BLaER1 treated with 17β-estradiol and CSF1 and Interleukin-3, amounts not matched to agents 10 nM and 100 nM (cell line): Measurements from ENCODE around the gene TUFT1.
"Not testable (repeated sequence)": the region's sequence is repeated elsewhere in the genome, so short reads cannot be mapped to it uniquely, and the experiment has no call there.

Experiments
- H3K27ac ChIP-seq, 11 experiments: shearing (Covaris generic); formaldehyde crosslinking; 2 replicates each; pipeline ENCODE4 v1.8.1; 2022
- H3K27me3 ChIP-seq, 11 experiments: shearing (Covaris generic); formaldehyde crosslinking; 2 replicates each; pipeline ENCODE4 v1.8.1; 2022
- H3K36me3 ChIP-seq, 11 experiments: shearing (Covaris generic); formaldehyde crosslinking; 2 replicates each; pipeline ENCODE4 v1.8.1; 2022
- H3K4me1 ChIP-seq, 10 experiments: shearing (Covaris generic); formaldehyde crosslinking; 2 replicates each; pipeline ENCODE4 v1.8.1; 2022
- H3K4me2 ChIP-seq, 11 experiments: shearing (Covaris generic); formaldehyde crosslinking; 2 replicates each; pipeline ENCODE4 v1.8.1; 2022
- H3K4me3 ChIP-seq, 10 experiments: shearing (Covaris generic); formaldehyde crosslinking; 2 replicates each; pipeline ENCODE4 v1.8.1; 2022
- H3K9ac ChIP-seq, 11 experiments: shearing (Covaris generic); formaldehyde crosslinking; 2 replicates each; pipeline ENCODE4 v1.8.1; 2022
- H3K9me3 ChIP-seq, 11 experiments: shearing (Covaris generic); formaldehyde crosslinking; replicated peaks in 1 of 11; 2 replicates each; pipeline ENCODE4 v1.8.1; 2022
- H4K20me1 ChIP-seq, 11 experiments: shearing (Covaris generic); formaldehyde crosslinking; 2 replicates each; pipeline ENCODE4 v1.8.1; 2022
- Cebpa-rat ChIP-seq, 11 experiments: shearing (Covaris generic); IDR thresholded peaks; 2 replicates each; pipeline ENCODE4 v1.8.1; 2022

TUFT1 gene

DNA sequence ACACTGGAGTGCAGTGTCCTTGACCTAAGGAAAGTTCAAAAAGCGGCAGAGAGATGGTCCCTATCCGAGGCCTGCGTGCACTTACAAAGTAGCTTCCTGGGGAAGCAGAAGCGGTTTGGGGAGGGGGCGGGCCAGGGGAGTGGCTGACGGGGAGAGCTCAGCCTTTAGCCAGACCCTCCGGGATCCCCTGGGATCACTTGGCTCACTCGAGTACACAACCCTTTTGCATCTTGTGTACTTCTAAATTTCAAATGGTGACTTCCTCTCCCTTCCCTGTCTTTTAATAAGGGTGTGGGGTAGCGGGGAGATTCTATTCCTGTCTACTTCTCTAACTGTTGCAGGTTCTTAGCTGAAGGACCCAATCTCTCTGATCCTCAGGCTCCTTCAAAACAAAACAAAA is 53.6 kb downstream of the TUFT1 start:
- Histone ChIP-seq H3K4me2 (peak overlapping the region; percentile 65 to 87 (median 79)), H3K9me3 (peaks cover 6 to 15% (median 9%) of the 10 kb centered on the region in 11 experiments; a peak in 17 of 22 replicates), H3K36me3 (no peaks in the 10 kb centered on the region), H3K4me1 (peaks cover 12 to 29% (median 22%) of the 10 kb centered on the region in 10 experiments), H3K27ac (peak overlapping the region in 9 of 11 experiments; percentile 3 to 61 (median 47); a peak in 16 of 22 replicates), H3K4me3 (peak overlapping the region; percentile 8 to 62 (median 46); a peak in 17 of 20 replicates), H3K9ac (peak overlapping the region in 10 of 11 experiments; percentile 17 to 63 (median 48); a peak in 17 of 22 replicates), H4K20me1 (no peaks in the 10 kb centered on the region), H3K27me3 (no peaks in the 10 kb centered on the region)
- no peak for TF ChIP-seq Cebpa-rat (IDR thresholded peaks at IDR 0.05)

DNA sequence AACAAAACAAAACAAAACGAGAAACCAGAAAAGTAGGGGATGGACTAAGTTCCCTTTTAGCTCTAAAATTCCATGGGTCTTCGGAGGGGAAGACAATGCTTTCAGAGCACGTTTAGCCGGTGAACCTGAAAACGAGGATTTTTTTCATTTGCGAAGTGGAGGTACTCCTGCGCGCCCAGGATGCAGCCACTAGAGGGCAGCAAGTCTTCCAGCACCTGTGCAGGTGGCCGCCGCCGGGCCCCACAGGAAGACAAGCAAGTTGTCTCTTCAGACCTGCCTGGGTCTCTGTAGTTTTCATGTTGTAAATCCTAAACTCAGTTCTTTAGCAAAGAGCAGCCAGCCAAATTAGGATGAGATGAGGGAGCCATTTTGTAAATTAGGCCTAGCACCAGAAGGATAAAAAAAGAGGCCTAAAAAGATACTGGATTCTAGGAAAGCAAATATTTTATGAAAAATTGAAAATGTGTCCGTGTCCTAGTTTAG is 54.1 kb downstream of the TUFT1 start:
- H4K20me1 ChIP-seq, result no peaks in the 10 kb centered on the region
- no peaks in the 10 kb centered on the region for H3K27me3 ChIP-seq
- peaks cover 12 to 29% (median 22%) of the 10 kb centered on the region in 10 experiments for H3K4me1 ChIP-seq
- H3K4me2 ChIP-seq, result peak overlapping the region; percentile 65 to 87 (median 79)
- TF ChIP-seq Cebpa-rat (IDR thresholded peaks at IDR 0.05), result no peak
- peak overlapping the region; percentile 8 to 62 (median 46); a peak in 17 of 20 replicates for H3K4me3 ChIP-seq
- H3K9me3 ChIP-seq, result peaks cover 6 to 15% (median 9%) of the 10 kb centered on the region in 11 experiments; a peak in 17 of 22 replicates
- peak overlapping the region in 9 of 11 experiments; percentile 17 to 63 (median 51); a peak in 17 of 22 replicates for H3K9ac ChIP-seq
- peak overlapping the region in 8 of 11 experiments; percentile 3 to 61 (median 50); a peak in 14 of 22 replicates for H3K27ac ChIP-seq
- no peaks in the 10 kb centered on the region for H3K36me3 ChIP-seq

DNA sequence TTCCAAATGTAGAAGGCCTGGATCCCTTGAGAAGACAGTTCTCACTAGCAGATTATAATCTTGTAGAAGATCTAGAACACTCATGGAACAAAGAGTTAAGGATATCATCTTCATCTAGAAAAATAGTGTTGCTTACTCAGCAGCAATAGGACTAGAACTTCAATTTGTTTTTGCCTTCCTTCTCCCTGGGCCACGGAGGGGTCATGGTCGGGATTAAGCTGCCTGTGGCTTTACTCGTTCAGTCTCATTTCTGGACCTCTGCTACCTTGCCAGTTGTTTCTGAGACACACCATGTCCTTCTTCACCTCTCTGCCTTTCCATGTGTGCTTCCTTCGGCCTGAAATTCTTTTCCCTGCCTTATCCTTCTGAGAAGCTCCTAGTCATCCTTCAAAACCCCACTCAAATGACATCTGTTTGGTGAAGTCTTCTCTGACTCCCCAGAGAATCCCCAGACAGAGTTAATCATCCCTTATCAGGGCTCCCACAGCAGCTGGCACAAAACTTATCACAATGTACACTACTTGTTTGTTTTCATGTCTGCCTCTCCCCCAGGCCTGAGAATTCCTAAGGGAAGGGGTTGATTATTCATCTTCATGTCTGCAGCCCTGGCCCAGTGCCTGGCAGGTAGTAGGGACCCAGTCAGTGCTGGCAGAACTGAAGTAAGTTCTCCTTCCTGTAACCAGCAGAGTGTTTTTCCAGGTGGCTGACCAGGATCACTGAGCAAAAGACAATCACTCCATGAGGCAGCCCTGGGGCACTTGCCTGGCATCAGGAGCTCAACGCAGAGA is 56.3 kb downstream of the TUFT1 start:
- H3K4me3 ChIP-seq, result no peak overlapping the region
- no peak overlapping the region for H3K9ac ChIP-seq
- no peak overlapping the region for H3K27ac ChIP-seq
- peaks cover 12 to 29% (median 22%) of the 10 kb centered on the region in 10 experiments for H3K4me1 ChIP-seq
- TF ChIP-seq Cebpa-rat (IDR thresholded peaks at IDR 0.05), result no peak
- H3K9me3 ChIP-seq, result peaks cover 0 to 4% (median 1%) of the 10 kb centered on the region in 11 experiments; a peak in 11 of 22 replicates
- 0 out of 22 replicates have a peak overlapping the region, but pooled peaks of 1 of the 11 experiments have one; percentile 10 for H3K4me2 ChIP-seq
- no peaks in the 10 kb centered on the region for H4K20me1 ChIP-seq
- H3K36me3 ChIP-seq, result no peaks in the 10 kb centered on the region
- H3K27me3 ChIP-seq, result no peaks in the 10 kb centered on the region

DNA sequence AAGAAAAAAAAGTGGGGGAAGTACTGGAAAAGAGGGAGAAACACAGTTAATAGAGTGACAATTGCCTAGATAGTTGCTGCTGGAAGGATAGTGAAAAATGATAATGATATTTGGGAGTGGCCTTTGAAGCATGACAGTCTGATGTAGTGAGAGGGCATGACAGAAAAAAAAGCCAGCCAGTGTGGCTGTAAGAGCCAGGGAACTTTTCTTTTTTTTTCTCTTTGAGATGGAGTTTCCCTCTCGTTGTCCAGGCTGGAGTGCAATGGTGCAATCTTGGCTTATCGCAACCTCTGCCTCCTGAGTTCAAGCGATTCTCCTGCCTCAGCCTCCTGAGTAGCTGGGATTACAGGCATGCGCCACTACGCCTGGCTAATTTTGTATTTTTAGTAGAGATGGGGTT is 62.4 kb downstream of the TUFT1 start:
- not testable (repeated sequence) for H4K20me1 ChIP-seq, H3K4me2 ChIP-seq, H3K9me3 ChIP-seq, H3K27ac ChIP-seq, H3K4me3 ChIP-seq, H3K36me3 ChIP-seq, H3K27me3 ChIP-seq, H3K9ac ChIP-seq
- peaks cover 0 to 11% (median 0%) of the 10 kb centered on the region in 10 experiments; a peak in 3 of 20 replicates for H3K4me1 ChIP-seq

DNA sequence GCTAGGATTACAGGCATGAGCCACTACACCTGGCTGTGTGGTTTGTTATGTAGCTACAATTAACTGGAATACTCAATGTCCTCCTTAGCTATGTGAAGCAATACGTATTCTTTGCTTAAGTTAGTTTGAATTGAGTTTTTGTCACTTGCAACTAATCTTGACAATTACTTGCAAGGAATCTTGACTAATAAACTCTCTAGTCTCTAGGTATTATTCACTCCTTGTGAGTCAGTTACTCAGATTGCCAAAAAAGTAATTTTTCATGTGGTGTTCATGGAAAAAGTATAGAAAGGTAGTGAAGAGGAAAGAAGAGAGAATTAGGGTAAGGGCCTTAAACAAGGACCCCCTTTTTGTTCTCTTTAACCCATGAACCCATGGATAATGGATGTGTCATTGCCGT is 64.2 kb downstream of the TUFT1 start:
- Histone ChIP-seq H3K36me3 (no peaks in the 10 kb centered on the region), H3K27me3 (no peaks in the 10 kb centered on the region), H3K9me3 (0 out of 22 replicates have a peak, but pooled peaks cover 0 to 5% (median 0%) of the 10 kb centered on the region in 11 experiments), H3K4me1 (peaks cover 0 to 27% (median 2%) of the 10 kb centered on the region in 10 experiments; a peak in 8 of 20 replicates), H3K4me2 (no peak overlapping the region), H4K20me1 (no peaks in the 10 kb centered on the region), H3K27ac (no peak overlapping the region), H3K4me3 (no peak overlapping the region), H3K9ac (no peak overlapping the region)
- TF ChIP-seq Cebpa-rat (IDR thresholded peaks at IDR 0.05), result no peak

DNA sequence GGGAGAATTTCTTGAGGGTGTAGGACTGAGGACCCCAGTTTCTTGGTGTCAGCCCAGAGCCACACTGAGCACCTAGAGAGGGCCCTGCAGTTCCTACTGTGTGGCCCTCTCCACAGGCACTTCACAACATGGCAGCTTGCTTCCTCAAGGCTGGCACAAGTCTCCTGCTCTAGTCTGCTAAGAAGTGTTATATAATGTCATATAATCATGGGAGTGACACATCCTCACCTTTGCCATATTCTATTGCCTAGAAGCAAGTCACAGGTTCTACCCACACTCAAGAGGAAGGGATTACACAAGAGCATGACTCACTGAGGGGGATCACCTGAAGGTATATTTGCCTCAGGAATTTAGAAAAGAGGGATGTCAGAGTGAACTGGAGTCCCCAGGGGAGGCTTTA is 66.3 kb downstream of the TUFT1 start:
- no peak overlapping the region for H3K4me3 ChIP-seq
- peak overlapping the region in 1 of 11 experiments; percentile 20; a peak in 4 of 22 replicates for H3K4me2 ChIP-seq
- no peaks in the 10 kb centered on the region for H3K27me3 ChIP-seq
- H3K27ac ChIP-seq, result no peak overlapping the region
- H3K9ac ChIP-seq, result no peak overlapping the region
- H3K4me1 ChIP-seq, result peaks cover 0 to 48% (median 9%) of the 10 kb centered on the region in 10 experiments; a peak in 17 of 20 replicates
- no peaks in the 10 kb centered on the region for H4K20me1 ChIP-seq
- H3K9me3 ChIP-seq, result 0 out of 22 replicates have a peak, but pooled peaks cover 0 to 5% (median 0%) of the 10 kb centered on the region in 11 experiments
- no peaks in the 10 kb centered on the region for H3K36me3 ChIP-seq
- TF ChIP-seq Cebpa-rat (IDR thresholded peaks at IDR 0.05), result no peak

DNA sequence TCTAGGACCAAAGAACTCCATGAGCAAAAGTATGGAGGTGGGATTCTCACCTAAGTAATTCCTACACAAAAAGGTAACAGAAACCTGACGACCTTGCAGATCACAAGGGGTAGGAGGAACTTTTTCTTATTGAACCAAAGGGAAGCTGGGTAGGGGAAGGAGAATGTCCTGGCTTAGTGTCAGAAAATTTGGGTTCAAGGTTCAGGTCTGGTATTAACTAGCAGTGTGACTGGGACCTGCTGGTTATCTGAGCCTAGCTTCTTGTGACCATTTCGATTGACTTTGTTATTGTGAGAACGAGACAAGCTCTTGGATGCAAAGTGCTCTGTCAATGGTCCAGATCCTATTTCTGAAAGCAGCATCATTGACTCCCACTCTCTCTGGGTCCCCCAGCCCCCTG is 66.7 kb downstream of the TUFT1 start:
- no peaks in the 10 kb centered on the region for H3K27me3 ChIP-seq
- peaks cover 0 to 48% (median 13%) of the 10 kb centered on the region in 10 experiments; a peak in 17 of 20 replicates for H3K4me1 ChIP-seq
- no peaks in the 10 kb centered on the region for H4K20me1 ChIP-seq
- TF ChIP-seq Cebpa-rat (IDR thresholded peaks at IDR 0.05), result no peak
- peak overlapping the region in 1 of 11 experiments; percentile 20; a peak in 4 of 22 replicates for H3K4me2 ChIP-seq
- no peaks in the 10 kb centered on the region for H3K36me3 ChIP-seq
- H3K9ac ChIP-seq, result no peak overlapping the region
- 0 out of 22 replicates have a peak, but pooled peaks cover 0 to 1% (median 0%) of the 10 kb centered on the region in 11 experiments for H3K9me3 ChIP-seq
- H3K4me3 ChIP-seq, result no peak overlapping the region
- H3K27ac ChIP-seq, result no peak overlapping the region

DNA sequence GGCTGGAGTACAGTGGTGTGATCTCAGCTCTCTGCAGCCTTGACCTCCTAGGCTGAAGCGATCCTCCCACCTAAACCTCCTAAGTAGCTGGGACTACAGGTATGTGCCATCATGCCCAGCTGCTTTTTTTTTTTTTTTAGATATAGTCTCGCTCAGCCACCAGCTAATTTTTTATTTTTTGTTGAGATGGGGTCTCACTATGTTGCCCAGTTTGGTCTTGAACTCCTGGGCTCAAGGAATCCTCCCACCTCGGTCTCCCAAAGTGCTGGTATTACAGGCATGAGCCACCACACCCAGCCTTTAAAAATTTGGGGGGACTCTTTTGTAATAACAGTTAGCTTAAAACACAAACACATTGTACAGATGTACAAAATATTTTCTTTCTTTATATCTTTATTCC is 70.0 kb downstream of the TUFT1 start:
- Histone ChIP-seq H3K27me3 (no peaks in the 10 kb centered on the region), H3K9me3 (no peaks in the 10 kb centered on the region), H3K4me3 (no peak overlapping the region), H3K4me2 (peak overlapping the region in 2 of 11 experiments; percentile 84 to 96; a peak in 1 of 22 replicates), H3K9ac (no peak overlapping the region), H3K4me1 (peaks cover 22 to 71% (median 35%) of the 10 kb centered on the region in 10 experiments), H3K27ac (peak overlapping the region in 6 of 11 experiments; percentile 96 to 99 (median 98); a peak in 10 of 22 replicates), H3K36me3 (peaks cover 0 to 15% (median 5%) of the 10 kb centered on the region in 11 experiments; a peak in 6 of 22 replicates), H4K20me1 (peaks cover 0 to 20% (median 14%) of the 10 kb centered on the region in 11 experiments; a peak in 12 of 22 replicates)
- no peak for TF ChIP-seq Cebpa-rat (IDR thresholded peaks at IDR 0.05)
